Peyer's patch (tissue), 4 donors: ENCODE measurements around the gene DYNLT4.

Experiments
- POLR2A ChIP-seq, 2 donors: fragments of 450-650 bp; IDR thresholded peaks; one replicate each; pipeline ENCODE4 v1.5.1; 2017; ENCODE audit warnings: antibody characterized with exemption in 2 of 2, mild to moderate bottlenecking in 2 of 2, moderate library complexity in 2 of 2
- TF ChIP-seq, protein P1 (sequence below), 6 experiments: fragments of 450-650 bp in 4 of 6; fragments of 200-600 bp in 2 of 6; sonication (generic) in 1 of 6; IDR thresholded peaks; one replicate each; pipeline ENCODE4 v1.5.1; 2017 to 2019; ENCODE audit warnings: antibody characterized with exemption in 6 of 6, mild to moderate bottlenecking in 3 of 6, moderate library complexity in 1 of 6

GRCh38 chr1:44785029-44785380 is 22.1 kb downstream of the DYNLT4 start:
- TF ChIP-seq, protein P1, sequence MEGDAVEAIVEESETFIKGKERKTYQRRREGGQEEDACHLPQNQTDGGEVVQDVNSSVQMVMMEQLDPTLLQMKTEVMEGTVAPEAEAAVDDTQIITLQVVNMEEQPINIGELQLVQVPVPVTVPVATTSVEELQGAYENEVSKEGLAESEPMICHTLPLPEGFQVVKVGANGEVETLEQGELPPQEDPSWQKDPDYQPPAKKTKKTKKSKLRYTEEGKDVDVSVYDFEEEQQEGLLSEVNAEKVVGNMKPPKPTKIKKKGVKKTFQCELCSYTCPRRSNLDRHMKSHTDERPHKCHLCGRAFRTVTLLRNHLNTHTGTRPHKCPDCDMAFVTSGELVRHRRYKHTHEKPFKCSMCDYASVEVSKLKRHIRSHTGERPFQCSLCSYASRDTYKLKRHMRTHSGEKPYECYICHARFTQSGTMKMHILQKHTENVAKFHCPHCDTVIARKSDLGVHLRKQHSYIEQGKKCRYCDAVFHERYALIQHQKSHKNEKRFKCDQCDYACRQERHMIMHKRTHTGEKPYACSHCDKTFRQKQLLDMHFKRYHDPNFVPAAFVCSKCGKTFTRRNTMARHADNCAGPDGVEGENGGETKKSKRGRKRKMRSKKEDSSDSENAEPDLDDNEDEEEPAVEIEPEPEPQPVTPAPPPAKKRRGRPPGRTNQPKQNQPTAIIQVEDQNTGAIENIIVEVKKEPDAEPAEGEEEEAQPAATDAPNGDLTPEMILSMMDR (IDR thresholded peaks at IDR 0.05): no peak
- TF ChIP-seq POLR2A (IDR thresholded peaks at IDR 0.05): no peak
